ENCODE measurements around the gene SELPLG. TPM values are rescaled to one million over a fixed set of nuclear protein-coding genes. Genes with fewer than 3 reads are reported as not detected.

Gene SELPLG
- total RNA-seq, 2 donors from 2014 or later: 0.66 to 2.3 TPM

DNA sequence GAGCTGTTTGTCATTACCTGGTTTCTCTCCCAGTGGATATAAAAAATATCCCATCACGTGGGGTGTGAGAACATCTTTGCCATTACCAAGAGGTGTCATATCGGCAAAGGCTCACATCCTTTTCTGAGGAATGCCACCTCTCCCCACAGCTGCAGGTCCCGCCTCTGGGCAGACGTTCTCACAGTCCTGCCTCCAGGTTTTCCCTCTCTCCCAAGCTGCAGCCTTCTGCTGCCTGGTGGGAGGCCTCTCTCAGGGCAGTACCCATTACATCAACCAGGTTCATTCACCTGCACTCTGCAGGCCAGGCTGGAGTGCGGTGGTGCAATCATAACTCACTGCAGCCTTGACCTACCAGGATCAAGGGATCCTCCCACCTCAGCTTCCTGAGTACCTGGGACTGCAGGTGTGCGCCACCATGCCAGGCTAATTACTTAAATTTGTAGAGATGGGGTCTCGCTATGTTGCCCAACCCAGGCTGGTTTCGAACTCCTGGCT lies 20.9 kb downstream of the SELPLG start:
- Histone ChIP-seq H3K9me3 (no peaks in the 10 kb centered on the region), H3K4me1 (no peaks in the 10 kb centered on the region), H3K4me3 (no peak overlapping the region), H3K27ac (no peak overlapping the region), H3K36me3 (replicated peaks in 1 of 2; ENCODE audit: insufficient read depth in 1 of 2, low read depth in 2 of 2) (no peaks in the 10 kb centered on the region), H3K27me3 (no peaks in the 10 kb centered on the region)
- no peak for ATAC-seq
- TF ChIP-seq, protein P1, sequence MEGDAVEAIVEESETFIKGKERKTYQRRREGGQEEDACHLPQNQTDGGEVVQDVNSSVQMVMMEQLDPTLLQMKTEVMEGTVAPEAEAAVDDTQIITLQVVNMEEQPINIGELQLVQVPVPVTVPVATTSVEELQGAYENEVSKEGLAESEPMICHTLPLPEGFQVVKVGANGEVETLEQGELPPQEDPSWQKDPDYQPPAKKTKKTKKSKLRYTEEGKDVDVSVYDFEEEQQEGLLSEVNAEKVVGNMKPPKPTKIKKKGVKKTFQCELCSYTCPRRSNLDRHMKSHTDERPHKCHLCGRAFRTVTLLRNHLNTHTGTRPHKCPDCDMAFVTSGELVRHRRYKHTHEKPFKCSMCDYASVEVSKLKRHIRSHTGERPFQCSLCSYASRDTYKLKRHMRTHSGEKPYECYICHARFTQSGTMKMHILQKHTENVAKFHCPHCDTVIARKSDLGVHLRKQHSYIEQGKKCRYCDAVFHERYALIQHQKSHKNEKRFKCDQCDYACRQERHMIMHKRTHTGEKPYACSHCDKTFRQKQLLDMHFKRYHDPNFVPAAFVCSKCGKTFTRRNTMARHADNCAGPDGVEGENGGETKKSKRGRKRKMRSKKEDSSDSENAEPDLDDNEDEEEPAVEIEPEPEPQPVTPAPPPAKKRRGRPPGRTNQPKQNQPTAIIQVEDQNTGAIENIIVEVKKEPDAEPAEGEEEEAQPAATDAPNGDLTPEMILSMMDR (IDR thresholded peaks at IDR 0.05): no peak
- no peak for TF ChIP-seq POLR2A (IDR thresholded peaks at IDR 0.05)
- intact Hi-C loops (cut with DNase I): loop anchor here (5.0 kb wide), 1 partner anchor 36 kb away; no protein-coding TSS in a partner anchor
- DNase-seq: no peak
- WGBS, 2 donors: 64 to 65% methylated on average over 5 to 8 of the region's 8 CpGs

DNA sequence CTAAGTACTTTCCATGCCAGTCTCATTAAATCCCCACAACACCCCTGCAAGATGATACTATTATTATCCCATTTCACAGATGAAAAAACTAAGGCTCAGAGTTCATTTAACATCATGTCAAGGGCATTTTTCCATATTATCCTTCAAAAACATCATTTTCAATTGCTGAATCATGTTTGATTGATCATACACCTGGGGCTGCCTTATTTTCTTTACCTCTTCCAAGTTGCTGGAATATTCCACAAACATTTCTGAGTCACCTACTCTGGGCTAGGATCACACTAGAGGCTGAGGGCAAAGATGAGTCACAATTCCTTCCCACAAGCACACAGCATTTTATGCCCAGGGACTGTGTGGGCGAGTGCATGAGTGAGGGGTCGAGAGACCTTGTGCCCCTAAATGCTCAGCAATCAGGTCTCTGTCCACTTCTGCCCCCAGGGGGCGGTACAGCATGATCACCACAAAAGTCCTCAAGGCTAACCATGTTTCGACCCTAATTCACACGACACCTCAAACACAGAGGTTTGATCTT lies 21.7 kb downstream of the SELPLG start:
- H3K27ac ChIP-seq: no peak overlapping the region
- H3K4me3 ChIP-seq: no peak overlapping the region
- no peaks in the 10 kb centered on the region for H3K36me3 ChIP-seq (replicated peaks in 1 of 2; ENCODE audit: insufficient read depth in 1 of 2, low read depth in 2 of 2)
- intact Hi-C loops (cut with DNase I): loop anchor here (5.0 kb wide), 1 partner anchor 35 kb away; no protein-coding TSS in a partner anchor
- H3K9me3 ChIP-seq: no peaks in the 10 kb centered on the region
- WGBS, 2 donors: 20 to 23% methylated on average over 2 to 5 of the region's 5 CpGs
- no peaks in the 10 kb centered on the region for H3K4me1 ChIP-seq
- ATAC-seq (no peak), DNase-seq (no peak)
- no peaks in the 10 kb centered on the region for H3K27me3 ChIP-seq
- TF ChIP-seq POLR2A (IDR thresholded peaks at IDR 0.05): no peak
- TF ChIP-seq, protein P1 (IDR thresholded peaks at IDR 0.05): no peak

DNA sequence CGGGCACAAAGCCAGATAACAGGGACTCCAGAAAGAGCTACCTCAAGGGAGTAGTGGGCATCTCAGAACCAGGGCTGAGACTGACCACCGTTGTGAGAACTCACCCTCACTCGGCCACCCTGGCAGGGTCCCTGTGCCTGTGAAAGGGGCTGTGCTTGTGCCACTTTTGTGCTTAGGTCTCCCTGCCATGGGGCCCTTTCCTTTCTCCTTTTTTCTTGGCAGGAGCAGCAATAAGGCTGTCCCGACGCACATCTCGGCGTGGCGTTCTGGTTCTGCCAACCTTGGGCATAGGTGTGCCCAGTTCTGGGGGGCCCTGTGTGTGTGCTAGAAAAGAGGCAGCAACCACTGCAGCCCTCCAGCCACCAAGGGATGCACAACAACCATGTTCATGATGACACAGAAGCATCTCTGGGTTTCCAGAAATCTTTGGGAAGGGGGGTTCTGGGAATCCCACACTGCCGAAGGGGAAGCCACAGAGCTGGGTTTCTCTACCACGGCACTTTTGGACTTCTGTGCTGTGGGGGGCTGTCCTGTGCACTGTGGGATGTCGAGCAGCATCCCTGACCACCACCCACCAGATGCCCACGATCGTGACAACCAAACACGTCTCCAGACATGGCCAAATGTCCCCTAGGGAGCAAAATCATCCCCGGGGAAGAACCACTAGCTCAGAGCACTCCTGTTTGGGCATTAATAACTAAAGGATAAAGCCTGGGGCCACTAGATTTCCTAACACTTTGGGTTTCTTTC lies 22.7 kb downstream of the SELPLG start:
- ATAC-seq (no peak), DNase-seq (no peak)
- Histone ChIP-seq H3K27me3 (no peaks in the 10 kb centered on the region), H3K36me3 (replicated peaks in 1 of 2; ENCODE audit: insufficient read depth in 1 of 2, low read depth in 2 of 2) (no peaks in the 10 kb centered on the region), H3K9me3 (no peaks in the 10 kb centered on the region), H3K4me3 (no peak overlapping the region), H3K27ac (no peak overlapping the region), H3K4me1 (no peaks in the 10 kb centered on the region)
- TF ChIP-seq POLR2A (IDR thresholded peaks at IDR 0.05): no peak
- TF ChIP-seq, protein P1 (IDR thresholded peaks at IDR 0.05): no peak
- intact Hi-C loops (cut with DNase I): loop anchor here (5.0 kb wide), 1 partner anchor 34 kb away; no protein-coding TSS in a partner anchor
- WGBS, 2 donors: 53 to 69% methylated on average over 13 to 15 of the region's 15 CpGs

DNA sequence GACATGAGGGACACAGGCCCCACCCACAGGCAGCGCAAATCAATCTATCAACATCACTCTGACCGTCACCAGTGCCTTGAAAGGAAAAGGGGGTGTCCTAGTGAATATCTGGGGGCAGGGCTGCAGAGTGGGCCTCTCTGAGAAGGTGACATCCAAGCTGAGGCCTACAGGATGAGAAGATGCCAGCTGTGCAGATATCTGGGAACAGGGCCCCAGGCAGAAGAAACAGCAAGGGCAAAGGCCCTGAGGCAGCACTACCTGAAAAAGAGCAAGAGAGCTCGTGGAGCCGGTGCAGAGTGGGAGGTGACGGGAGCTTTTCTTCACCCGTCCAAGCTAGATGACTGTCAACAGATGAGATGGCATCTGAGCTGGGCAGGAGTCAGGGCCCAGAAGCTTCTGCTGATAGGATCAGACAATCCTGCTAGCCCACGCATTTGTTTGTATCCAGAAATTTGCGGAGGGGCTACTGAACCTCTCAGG lies 23.3 kb downstream of the SELPLG start:
- intact Hi-C loops (cut with DNase I): loop anchor here (5.0 kb wide), 1 partner anchor 33 kb away; no protein-coding TSS in a partner anchor
- no peaks in the 10 kb centered on the region for H3K36me3 ChIP-seq (replicated peaks in 1 of 2; ENCODE audit: insufficient read depth in 1 of 2, low read depth in 2 of 2)
- H3K4me1 ChIP-seq: no peaks in the 10 kb centered on the region
- TF ChIP-seq, protein P1 (IDR thresholded peaks at IDR 0.05): no peak
- no peak for TF ChIP-seq POLR2A (IDR thresholded peaks at IDR 0.05)
- DNase-seq: no peak
- WGBS, 2 donors: 76 to 79% methylated on average over 7 to 8 of the region's 8 CpGs
- H3K27me3 ChIP-seq: no peaks in the 10 kb centered on the region
- no peak overlapping the region for H3K4me3 ChIP-seq
- H3K27ac ChIP-seq: no peak overlapping the region
- ATAC-seq: no peak
- H3K9me3 ChIP-seq: no peaks in the 10 kb centered on the region
